ENCODE measurements around the gene THRA. TPM values are rescaled to one million over a fixed set of nuclear protein-coding genes. Genes with fewer than 3 reads are reported as not detected.
A peak's percentile ranks its signal among the peaks of the same experiment; 100 is the strongest.

The THRA gene
- total RNA-seq, 1 experiment from 2014 or later = 107 TPM

DNA sequence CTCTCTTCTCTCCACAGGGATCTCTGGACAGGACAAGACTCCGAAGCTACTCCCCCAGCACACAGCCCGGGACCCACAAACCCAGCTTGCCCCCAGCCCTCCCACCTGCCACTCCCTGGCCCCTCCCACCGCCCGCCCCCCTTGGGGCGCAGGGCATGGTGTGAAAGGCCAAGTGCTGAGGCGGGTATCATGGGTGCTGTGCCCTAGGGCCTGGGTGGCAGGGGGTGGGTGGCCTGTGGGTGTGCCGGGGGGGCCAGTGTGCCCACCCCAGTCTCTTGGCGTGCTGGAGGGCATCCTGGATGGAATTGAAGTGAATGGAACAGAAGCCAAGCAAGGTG, 11.4 kb downstream of the THRA start:
- TF ChIP-seq, protein P1, sequence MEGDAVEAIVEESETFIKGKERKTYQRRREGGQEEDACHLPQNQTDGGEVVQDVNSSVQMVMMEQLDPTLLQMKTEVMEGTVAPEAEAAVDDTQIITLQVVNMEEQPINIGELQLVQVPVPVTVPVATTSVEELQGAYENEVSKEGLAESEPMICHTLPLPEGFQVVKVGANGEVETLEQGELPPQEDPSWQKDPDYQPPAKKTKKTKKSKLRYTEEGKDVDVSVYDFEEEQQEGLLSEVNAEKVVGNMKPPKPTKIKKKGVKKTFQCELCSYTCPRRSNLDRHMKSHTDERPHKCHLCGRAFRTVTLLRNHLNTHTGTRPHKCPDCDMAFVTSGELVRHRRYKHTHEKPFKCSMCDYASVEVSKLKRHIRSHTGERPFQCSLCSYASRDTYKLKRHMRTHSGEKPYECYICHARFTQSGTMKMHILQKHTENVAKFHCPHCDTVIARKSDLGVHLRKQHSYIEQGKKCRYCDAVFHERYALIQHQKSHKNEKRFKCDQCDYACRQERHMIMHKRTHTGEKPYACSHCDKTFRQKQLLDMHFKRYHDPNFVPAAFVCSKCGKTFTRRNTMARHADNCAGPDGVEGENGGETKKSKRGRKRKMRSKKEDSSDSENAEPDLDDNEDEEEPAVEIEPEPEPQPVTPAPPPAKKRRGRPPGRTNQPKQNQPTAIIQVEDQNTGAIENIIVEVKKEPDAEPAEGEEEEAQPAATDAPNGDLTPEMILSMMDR (IDR thresholded peaks at IDR 0.05; ENCODE audit: unreplicated experiment) = no peak
- CTCF ChIA-PET = interaction anchor here (0.6 to 37.1 kb wide), 23 partner anchors 11 to 593 kb away, joined by 3 to 1006 read pairs (median 17); partner anchors contain the start of genes CSF3, MED24, MSL1 and NR1D1
- no peaks in the 10 kb centered on the region for H3K9me3 Mint-ChIP-seq (ENCODE audit: low read depth, unreplicated experiment)
- peaks cover 61% of the 10 kb centered on the region for H3K36me3 Mint-ChIP-seq (ENCODE audit: insufficient read depth, unreplicated experiment)
- intact Hi-C loops (cut with micrococcal nuclease; ENCODE audit: unreplicated experiment) = no loop called here
- H3K27ac Mint-ChIP-seq (ENCODE audit: unreplicated experiment) = no peak overlapping the region
- no TSS peak for BruUV-seq (replicated peaks)
- no peak overlapping the region for H3K4me3 Mint-ChIP-seq (ENCODE audit: low read depth, unreplicated experiment)
- peaks cover 82% of the 10 kb centered on the region for H3K4me1 Mint-ChIP-seq (ENCODE audit: low read depth, unreplicated experiment)
- no peaks in the 10 kb centered on the region for H3K27me3 Mint-ChIP-seq (ENCODE audit: unreplicated experiment)
- no peak for DNase-seq

DNA sequence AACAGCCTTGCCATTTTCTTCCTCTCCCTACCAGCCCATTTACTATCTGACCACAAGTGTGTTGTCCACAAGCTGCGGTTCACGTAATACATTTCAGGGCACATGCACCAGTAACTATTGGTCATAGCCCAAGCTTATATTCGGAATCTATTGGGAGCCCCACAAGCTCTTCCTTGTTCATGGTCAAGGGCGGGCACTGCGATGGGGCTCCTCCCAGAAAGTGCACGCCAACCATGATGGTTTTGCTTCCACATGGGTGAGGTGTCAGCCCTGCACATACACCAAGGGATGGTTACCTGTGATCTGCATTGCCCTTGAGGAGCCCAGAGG, 12.1 kb downstream of the THRA start:
- H3K4me1 Mint-ChIP-seq (ENCODE audit: low read depth, unreplicated experiment) = peaks cover 76% of the 10 kb centered on the region

DNA sequence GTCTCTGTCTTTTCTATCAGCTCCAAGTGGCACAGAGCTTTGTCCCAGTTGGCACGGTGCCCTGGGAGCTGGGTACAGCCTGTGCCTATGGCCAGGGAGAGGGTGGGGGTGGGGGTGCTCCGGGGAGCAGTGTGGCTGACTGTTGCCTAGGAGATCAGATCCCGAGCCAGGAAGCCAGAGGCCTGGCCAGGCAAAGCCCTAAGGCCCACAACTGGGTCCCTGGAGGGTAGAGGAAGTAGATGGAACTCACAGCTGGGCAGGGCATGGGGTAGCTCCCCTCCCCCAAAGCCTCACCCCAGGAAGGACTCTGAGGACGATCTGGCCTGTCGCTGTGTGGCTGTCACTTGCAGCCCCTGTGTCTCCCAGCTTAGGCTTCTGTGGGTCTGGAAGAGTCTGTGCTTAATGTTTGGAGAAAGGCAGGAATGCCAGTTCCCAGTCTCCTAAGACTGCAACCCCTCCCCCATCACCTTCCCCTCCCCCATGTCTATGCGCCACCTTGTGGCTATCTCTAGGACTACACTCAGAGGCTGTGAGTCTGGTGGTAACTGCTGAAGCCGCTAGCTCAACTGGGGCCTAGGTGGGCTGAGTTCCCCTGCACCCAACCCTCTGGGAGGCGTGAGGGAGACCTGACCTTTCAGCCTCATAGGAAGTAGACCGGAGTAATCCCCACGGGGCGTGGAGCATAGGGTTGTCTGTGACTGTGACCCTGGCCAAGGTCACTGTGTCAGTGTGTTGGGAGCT, 12.6 kb downstream of the THRA start:
- peak; percentile 98 for DNase-seq
- BruUV-seq (replicated peaks) = no TSS peak
- TF ChIP-seq, protein P1 (IDR thresholded peaks at IDR 0.05; ENCODE audit: unreplicated experiment) = no peak
- Mint-ChIP-seq H3K4me3 (ENCODE audit: low read depth, unreplicated experiment) (peak overlapping the region; percentile 14), H3K4me1 (ENCODE audit: low read depth, unreplicated experiment) (peaks cover 70% of the 10 kb centered on the region), H3K27me3 (ENCODE audit: unreplicated experiment) (no peaks in the 10 kb centered on the region), H3K27ac (ENCODE audit: unreplicated experiment) (peak overlapping the region; percentile 6), H3K9me3 (ENCODE audit: low read depth, unreplicated experiment) (no peaks in the 10 kb centered on the region), H3K36me3 (ENCODE audit: insufficient read depth, unreplicated experiment) (peaks cover 50% of the 10 kb centered on the region)
- CTCF ChIA-PET = interaction anchor here (0.5 to 37.1 kb wide), 91 partner anchors 10 to 1570 kb away, joined by 3 to 1006 read pairs (median 5); partner anchors contain the start of genes CASC3, CSF3, ERBB2 and MED24
- intact Hi-C loops (cut with micrococcal nuclease; ENCODE audit: unreplicated experiment) = loop anchor here (1.0 kb wide), 3 partner anchors 10 to 36 kb away; no protein-coding TSS in a partner anchor

More for the DNA sequence above, 12.1 kb downstream of the THRA start:
- peaks cover 56% of the 10 kb centered on the region for H3K36me3 Mint-ChIP-seq (ENCODE audit: insufficient read depth, unreplicated experiment)
- H3K9me3 Mint-ChIP-seq (ENCODE audit: low read depth, unreplicated experiment) = no peaks in the 10 kb centered on the region
- no peak for DNase-seq
- CTCF ChIA-PET = interaction anchor here (0.6 to 37.1 kb wide), 69 partner anchors 10 to 592 kb away, joined by 3 to 1006 read pairs (median 6); partner anchors contain the start of genes CASC3, CSF3, ERBB2 and MED24
- no peaks in the 10 kb centered on the region for H3K27me3 Mint-ChIP-seq (ENCODE audit: unreplicated experiment)
- peak overlapping the region; percentile 6 for H3K27ac Mint-ChIP-seq (ENCODE audit: unreplicated experiment)
- intact Hi-C loops (cut with micrococcal nuclease; ENCODE audit: unreplicated experiment) = loop anchor here (1.0 kb wide), 3 partner anchors 10 to 36 kb away; no protein-coding TSS in a partner anchor
- H3K4me3 Mint-ChIP-seq (ENCODE audit: low read depth, unreplicated experiment) = peak overlapping the region; percentile 14
- no TSS peak for BruUV-seq (replicated peaks)
- TF ChIP-seq, protein P1 (IDR thresholded peaks at IDR 0.05; ENCODE audit: unreplicated experiment) = no peak

DNA sequence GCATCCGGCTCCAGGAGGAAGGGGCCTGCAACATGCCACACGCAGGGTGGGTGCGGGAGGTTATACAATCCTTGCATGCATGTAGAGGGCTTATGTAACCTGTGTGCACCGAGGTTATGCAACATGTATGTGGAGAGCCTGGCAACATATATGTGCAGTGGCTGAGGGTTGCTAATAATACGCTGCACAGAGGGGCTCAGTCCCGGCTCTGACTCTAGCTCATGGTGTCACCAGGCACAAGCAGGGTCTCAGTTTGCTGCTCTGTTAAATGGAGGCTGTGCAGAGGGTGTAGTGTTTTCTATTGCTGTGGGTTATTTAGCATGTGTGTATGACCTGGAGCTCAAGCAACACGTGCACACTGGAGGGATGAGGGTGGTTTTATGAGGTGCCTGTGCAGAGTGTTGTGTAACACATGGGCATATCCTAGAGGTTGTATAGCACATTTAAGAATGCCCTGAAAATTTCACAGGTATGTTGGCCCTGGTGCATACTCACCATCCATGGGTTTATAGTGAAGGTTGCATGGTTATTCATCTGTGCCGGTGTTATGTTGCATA, 13.3 kb downstream of the THRA start:
- Mint-ChIP-seq H3K27ac (ENCODE audit: unreplicated experiment) (peak overlapping the region; percentile 6), H3K9me3 (ENCODE audit: low read depth, unreplicated experiment) (no peaks in the 10 kb centered on the region), H3K4me1 (ENCODE audit: low read depth, unreplicated experiment) (peaks cover 64% of the 10 kb centered on the region), H3K4me3 (ENCODE audit: low read depth, unreplicated experiment) (peak overlapping the region; percentile 14), H3K27me3 (ENCODE audit: unreplicated experiment) (no peaks in the 10 kb centered on the region), H3K36me3 (ENCODE audit: insufficient read depth, unreplicated experiment) (peaks cover 44% of the 10 kb centered on the region)
- CTCF ChIA-PET = interaction anchor here (0.5 to 37.1 kb wide), 73 partner anchors 9 to 1570 kb away, joined by 3 to 1006 read pairs (median 6); partner anchors contain the start of genes CASC3, CSF3, ERBB2 and MED24
- DNase-seq = no peak
- BruUV-seq (replicated peaks) = TSS peak; percentile 12
- intact Hi-C loops (cut with micrococcal nuclease; ENCODE audit: unreplicated experiment) = loop anchor here (1.0 kb wide), 3 partner anchors 11 to 37 kb away; no protein-coding TSS in a partner anchor
- TF ChIP-seq, protein P1 (IDR thresholded peaks at IDR 0.05; ENCODE audit: unreplicated experiment) = no peak

All from Calu3 (cell line).